ENCODE data around the gene SLC11A2. TPM values are rescaled to one million over a fixed set of nuclear protein-coding genes. Genes with fewer than 3 reads are reported as not detected.

The SLC11A2 gene
- total RNA-seq, 4 donors from 2014 or later: 24.9 to 47.1 (median 32.4) TPM

- no peak overlapping the region for H3K4me3 ChIP-seq
- H3K27ac ChIP-seq: peak overlapping the region in 1 of 4 donors; percentile 29
- WGBS, 2 donors (ENCODE audit: low coverage in 1 of 2): 64 to 100% methylated on average over 2 to 3 of the region's 3 CpGs
- H3K27me3 ChIP-seq: no peaks in the 10 kb centered on the region
- peaks cover 10 to 23% (median 10%) of the 10 kb centered on the region in 3 donors for H3K4me1 ChIP-seq
- H3K9me3 ChIP-seq: no peaks in the 10 kb centered on the region
- ATAC-seq: no peak
- TF ChIP-seq EP300 (IDR thresholded peaks at IDR 0.05) (no peak), POLR2AphosphoS5 (IDR thresholded peaks at IDR 0.05) (no peak), POLR2A (IDR thresholded peaks at IDR 0.05) (no peak)
- TF ChIP-seq, protein P1, sequence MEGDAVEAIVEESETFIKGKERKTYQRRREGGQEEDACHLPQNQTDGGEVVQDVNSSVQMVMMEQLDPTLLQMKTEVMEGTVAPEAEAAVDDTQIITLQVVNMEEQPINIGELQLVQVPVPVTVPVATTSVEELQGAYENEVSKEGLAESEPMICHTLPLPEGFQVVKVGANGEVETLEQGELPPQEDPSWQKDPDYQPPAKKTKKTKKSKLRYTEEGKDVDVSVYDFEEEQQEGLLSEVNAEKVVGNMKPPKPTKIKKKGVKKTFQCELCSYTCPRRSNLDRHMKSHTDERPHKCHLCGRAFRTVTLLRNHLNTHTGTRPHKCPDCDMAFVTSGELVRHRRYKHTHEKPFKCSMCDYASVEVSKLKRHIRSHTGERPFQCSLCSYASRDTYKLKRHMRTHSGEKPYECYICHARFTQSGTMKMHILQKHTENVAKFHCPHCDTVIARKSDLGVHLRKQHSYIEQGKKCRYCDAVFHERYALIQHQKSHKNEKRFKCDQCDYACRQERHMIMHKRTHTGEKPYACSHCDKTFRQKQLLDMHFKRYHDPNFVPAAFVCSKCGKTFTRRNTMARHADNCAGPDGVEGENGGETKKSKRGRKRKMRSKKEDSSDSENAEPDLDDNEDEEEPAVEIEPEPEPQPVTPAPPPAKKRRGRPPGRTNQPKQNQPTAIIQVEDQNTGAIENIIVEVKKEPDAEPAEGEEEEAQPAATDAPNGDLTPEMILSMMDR (IDR thresholded peaks at IDR 0.05): no peak
- peaks cover 4 to 87% of the 10 kb centered on the region in 2 donors for H3K36me3 ChIP-seq
Observed at GRCh38 chr12:50990791-50991190, 35.4 kb downstream of the SLC11A2 start.

DNA sequence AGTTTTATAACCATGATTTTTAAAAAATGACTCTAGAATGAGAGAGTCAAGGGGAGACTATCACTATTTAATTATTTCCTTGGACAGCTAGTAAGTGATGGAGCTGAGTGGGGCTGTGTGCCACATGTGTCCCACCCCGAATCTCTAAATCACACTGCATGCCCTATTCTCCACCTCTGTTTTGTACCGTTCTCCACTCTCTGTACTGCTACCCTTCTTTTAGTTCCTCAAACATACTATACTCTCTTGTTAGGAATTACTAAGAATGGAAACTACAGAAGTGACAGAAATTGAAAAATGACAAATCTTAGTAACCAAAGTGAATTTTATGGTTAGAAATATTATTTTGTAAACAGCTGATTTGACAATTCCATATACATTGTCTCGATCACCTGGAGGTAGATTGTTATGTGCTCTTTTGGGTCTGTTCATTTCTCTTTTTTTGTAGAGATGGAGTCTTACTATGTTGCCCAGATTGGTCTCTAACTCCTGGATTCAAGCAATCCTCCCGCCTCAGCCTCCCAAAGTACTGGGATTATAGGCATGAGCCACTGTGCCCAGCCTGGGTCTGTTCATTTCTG is 35.9 kb downstream of the SLC11A2 start:
- TF ChIP-seq POLR2A (IDR thresholded peaks at IDR 0.05): no peak
- TF ChIP-seq EP300 (IDR thresholded peaks at IDR 0.05): no peak
- TF ChIP-seq, protein P1 (IDR thresholded peaks at IDR 0.05): no peak
- no peak for TF ChIP-seq POLR2AphosphoS5 (IDR thresholded peaks at IDR 0.05)
- Histone ChIP-seq H3K27ac (peak overlapping the region in 1 of 4 donors; percentile 29), H3K27me3 (no peaks in the 10 kb centered on the region), H3K4me1 (peaks cover 15 to 29% (median 16%) of the 10 kb centered on the region in 3 donors), H3K36me3 (peaks cover 4 to 81% of the 10 kb centered on the region in 2 donors), H3K4me3 (no peak overlapping the region), H3K9me3 (no peaks in the 10 kb centered on the region)
- 75 to 94% methylated on average over 3 to 4 of the region's 4 CpGs for WGBS, 2 donors (ENCODE audit: low coverage in 1 of 2)
- no peak for ATAC-seq

DNA sequence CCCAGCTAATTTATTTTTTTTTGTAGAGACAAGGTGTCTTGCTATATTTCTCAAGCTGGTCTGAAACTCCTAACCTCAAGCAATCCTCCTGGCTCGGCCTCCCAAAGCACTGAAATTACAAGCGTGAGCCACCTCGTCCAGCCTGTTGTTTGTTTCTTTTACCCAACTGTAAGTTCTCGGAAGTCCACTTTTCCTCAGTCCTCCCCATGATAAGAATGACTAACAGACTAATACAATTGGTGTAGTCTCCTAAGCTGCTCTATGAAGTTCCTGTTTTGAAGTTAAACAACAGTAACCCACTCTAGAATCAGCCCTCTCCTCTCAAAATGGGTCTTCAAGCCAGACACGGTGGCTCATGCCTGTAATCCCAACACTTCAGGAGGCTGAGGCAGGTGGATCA is 37.3 kb downstream of the SLC11A2 start:
- TF ChIP-seq EP300 (IDR thresholded peaks at IDR 0.05) (no peak), POLR2A (IDR thresholded peaks at IDR 0.05) (no peak), POLR2AphosphoS5 (IDR thresholded peaks at IDR 0.05) (no peak)
- TF ChIP-seq, protein P1 (IDR thresholded peaks at IDR 0.05): no peak
- peaks cover 4 to 68% of the 10 kb centered on the region in 2 donors for H3K36me3 ChIP-seq
- 81 to 100% methylated on average over 4 of the region's 5 CpGs for WGBS, 2 donors (ENCODE audit: low coverage in 1 of 2)

DNA sequence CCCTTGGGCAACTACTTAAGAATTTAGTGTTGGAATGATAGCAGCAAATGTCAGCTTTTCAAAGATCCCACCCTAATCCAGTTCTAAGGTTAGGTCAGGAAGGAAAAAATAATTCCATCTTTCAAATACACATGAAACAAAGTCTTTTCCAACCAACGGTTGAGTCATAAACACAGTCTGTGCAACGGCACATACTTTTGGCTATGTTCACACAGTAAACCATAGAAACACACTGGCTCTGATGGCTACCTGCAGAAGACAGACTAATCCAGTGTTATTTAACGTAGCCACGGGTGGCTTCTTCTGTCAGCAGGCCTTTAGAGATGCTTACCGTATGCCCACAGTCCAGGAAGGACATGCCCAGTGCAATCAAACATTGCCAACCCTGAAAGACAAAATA is 38.1 kb downstream of the SLC11A2 start:
- H3K27ac ChIP-seq: peak overlapping the region in 1 of 4 donors; percentile 10
- no peak for TF ChIP-seq POLR2AphosphoS5 (IDR thresholded peaks at IDR 0.05)
- TF ChIP-seq EP300 (IDR thresholded peaks at IDR 0.05): no peak
- TF ChIP-seq, protein P1 (IDR thresholded peaks at IDR 0.05): no peak
- TF ChIP-seq POLR2A (IDR thresholded peaks at IDR 0.05): no peak
- peaks cover 4 to 61% of the 10 kb centered on the region in 2 donors for H3K36me3 ChIP-seq
- H3K9me3 ChIP-seq: no peaks in the 10 kb centered on the region
- peaks cover 19 to 40% (median 23%) of the 10 kb centered on the region in 3 donors for H3K4me1 ChIP-seq
- no peak overlapping the region for H3K4me3 ChIP-seq
- WGBS, 2 donors (ENCODE audit: low coverage in 1 of 2): 55 to 82% methylated on average over 4 to 5 of the region's 5 CpGs
- no peaks in the 10 kb centered on the region for H3K27me3 ChIP-seq
- ATAC-seq: no peak

More for the DNA sequence above, 37.3 kb downstream of the SLC11A2 start:
- no peak for ATAC-seq
- no peak overlapping the region for H3K4me3 ChIP-seq
- H3K4me1 ChIP-seq: peaks cover 19 to 43% (median 23%) of the 10 kb centered on the region in 3 donors
- no peaks in the 10 kb centered on the region for H3K27me3 ChIP-seq
- H3K9me3 ChIP-seq: no peaks in the 10 kb centered on the region
- H3K27ac ChIP-seq: peak overlapping the region in 1 of 4 donors; percentile 10
